HL-60/S4 (cell line): ENCODE measurements around the gene NEGR1.

Experiments used
- in situ Hi-C: fragments of 300-500 bp; cut with MboI; formaldehyde crosslinking; loops from 2 replicates; pipeline ENCODE4 v1.14.3; 2022; ENCODE audit warnings: low sequenced_read_pairs

The NEGR1 gene

GRCh38 chr1:71650119-71650518 is 632.2 kb downstream of the NEGR1 start:
- in situ Hi-C loops: no loop called here

- in situ Hi-C loops: no loop called here
Observed at GRCh38 chr1:71649608-71650007, 632.7 kb downstream of the NEGR1 start.

- in situ Hi-C loops: no loop called here
Observed at GRCh38 chr1:71647513-71648300, 634.6 kb downstream of the NEGR1 start.

- in situ Hi-C loops: no loop called here
Observed at GRCh38 chr1:71645015-71645414, 637.3 kb downstream of the NEGR1 start.

- in situ Hi-C loops: no loop called here
Observed at GRCh38 chr1:71641903-71642302, 640.4 kb downstream of the NEGR1 start.

GRCh38 chr1:71640998-71641397 is 641.3 kb downstream of the NEGR1 start:
- in situ Hi-C loops: no loop called here

GRCh38 chr1:71640116-71640515 is 642.2 kb downstream of the NEGR1 start:
- in situ Hi-C loops: no loop called here

GRCh38 chr1:71638081-71638766 is 644.1 kb downstream of the NEGR1 start:
- in situ Hi-C loops: no loop called here

GRCh38 chr1:71635568-71635967 is 646.8 kb downstream of the NEGR1 start:
- in situ Hi-C loops: no loop called here

- in situ Hi-C loops: no loop called here
Observed at GRCh38 chr1:71634159-71634558, 648.2 kb downstream of the NEGR1 start.

- in situ Hi-C loops: no loop called here
Observed at GRCh38 chr1:71630073-71630472, 652.3 kb downstream of the NEGR1 start.

GRCh38 chr1:71625004-71625403 is 657.3 kb downstream of the NEGR1 start:
- in situ Hi-C loops: no loop called here

GRCh38 chr1:71623888-71624287 is 658.5 kb downstream of the NEGR1 start:
- in situ Hi-C loops: no loop called here

GRCh38 chr1:71621785-71622184 is 660.6 kb downstream of the NEGR1 start:
- in situ Hi-C loops: no loop called here

- in situ Hi-C loops: no loop called here
Observed at GRCh38 chr1:71618766-71619530, 663.4 kb downstream of the NEGR1 start.

- in situ Hi-C loops: no loop called here
Observed at GRCh38 chr1:71618191-71618590, 664.1 kb downstream of the NEGR1 start.

- in situ Hi-C loops: no loop called here
Observed at GRCh38 chr1:71610476-71610875, 671.9 kb downstream of the NEGR1 start.

- in situ Hi-C loops: no loop called here
Observed at GRCh38 chr1:71603044-71603776, 679.1 kb downstream of the NEGR1 start.

- in situ Hi-C loops: no loop called here
Observed at GRCh38 chr1:71600023-71600422, 682.3 kb downstream of the NEGR1 start.

- in situ Hi-C loops: no loop called here
Observed at GRCh38 chr1:71599306-71599705, 683.0 kb downstream of the NEGR1 start.

GRCh38 chr1:71593523-71593922 is 688.8 kb downstream of the NEGR1 start:
- in situ Hi-C loops: no loop called here
